Muscle of leg (tissue), 11 donors: ENCODE measurements around the gene BCAS3. TPM values are rescaled to one million over a fixed set of nuclear protein-coding genes. Genes with fewer than 3 reads are reported as not detected.

Experiments used
- DNase-seq: peaks from one replicate; pipeline ENCODE4 v3.0.0; 2013
- H3K27ac ChIP-seq: one replicate; pipeline ENCODE4 v1.5.1; 2013; ENCODE audit warnings: mild to moderate bottlenecking, low read length, control low read depth
- H3K27me3 ChIP-seq: one replicate; pipeline ENCODE4 v1.6.1; 2013; ENCODE audit warnings: low read length; ENCODE audit not compliant: control insufficient read depth, insufficient read depth
- H3K36me3 ChIP-seq: one replicate; pipeline ENCODE4 v1.6.1; 2013; ENCODE audit warnings: low read length; ENCODE audit not compliant: control insufficient read depth, insufficient read depth
- H3K4me1 ChIP-seq: one replicate; pipeline ENCODE4 v1.6.1; 2013; ENCODE audit warnings: low read length; ENCODE audit not compliant: control insufficient read depth, insufficient read depth
- H3K4me3 ChIP-seq: one replicate; pipeline ENCODE4 v1.5.1; 2013; ENCODE audit warnings: low read length, control low read depth
- H3K9me3 ChIP-seq: replicated peaks from 2 replicates; pipeline ENCODE4 v1.6.1; 2013; ENCODE audit warnings: low read depth, low read length; ENCODE audit not compliant: control insufficient read depth
- WGBS: methylation state at CpG from one replicate; pipeline ENCODE4 v1.1.5; 2013; ENCODE audit warnings: missing lambda C conversion rate; ENCODE audit not compliant: insufficient coverage; 5-methylcytosine and 5-hydroxymethylcytosine counted together
- polyA plus RNA-seq, 8 donors: library from polyadenylated mRNA; unstranded; fragments of 120-200 nt; gene quantifications; one replicate each; pipeline versions ENCODE4 v1.2.1 to v1.2.3, GENCODE V29; 2013; ENCODE audit warnings: inconsistent platforms in 1 of 8, low replicate concordance in 1 of 8; ENCODE audit not compliant: insufficient read length in 8 of 8, insufficient read depth in 1 of 8
- total RNA-seq: library from RNA; stranded (reverse); fragments of 120-200 nt; gene quantifications from one replicate; pipeline ENCODE4 v1.2.4, GENCODE V29; 2013

BCAS3 gene
- total and polyA plus RNA-seq, 9 donors, result 7.6 to 15.8 (median 9.5) TPM

DNA sequence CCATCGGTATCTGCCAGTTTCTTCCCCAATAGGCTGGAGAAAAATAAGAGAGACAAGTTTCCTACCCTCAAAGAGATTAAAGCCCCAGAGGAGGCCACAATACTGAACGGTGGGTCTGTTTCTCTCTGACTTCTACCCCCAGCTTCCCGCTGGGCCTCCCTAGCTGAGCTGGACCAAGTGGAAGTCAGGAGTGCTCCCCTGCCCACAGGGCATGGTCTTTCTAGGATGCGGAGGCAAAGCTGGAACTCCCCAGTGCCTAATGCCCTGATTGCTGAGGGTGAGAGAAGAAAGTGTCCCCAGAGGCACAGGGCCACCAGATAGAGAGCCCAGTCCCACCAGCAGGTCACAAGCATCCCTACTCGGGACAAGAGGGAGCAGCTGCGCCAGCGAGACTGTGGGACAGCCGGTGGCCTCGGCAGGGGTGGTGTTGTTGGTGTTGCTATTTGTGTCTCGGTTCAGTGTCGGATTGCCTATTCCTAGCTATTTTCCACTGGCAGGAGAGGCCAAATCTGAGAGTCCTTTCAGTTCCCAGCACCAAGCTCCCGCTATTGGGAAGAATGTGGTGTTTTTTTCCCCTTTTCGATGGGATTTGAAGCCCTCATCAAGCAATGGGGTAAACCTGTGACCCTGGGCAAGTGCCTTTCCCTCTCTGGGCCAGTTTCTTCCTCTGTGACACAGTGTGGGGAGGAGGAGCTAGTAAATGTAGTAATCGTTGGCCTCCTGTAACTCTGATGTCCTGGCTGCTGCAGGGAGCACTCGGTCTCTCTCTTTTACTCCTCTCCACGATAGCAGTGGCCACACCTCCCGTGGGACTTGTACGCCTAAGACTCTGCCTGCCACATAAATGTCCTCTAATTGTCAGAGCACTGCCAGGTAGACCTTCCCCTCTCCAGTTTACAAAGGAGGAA lies 699.5 kb downstream of the BCAS3 start:
- WGBS, result 92% methylated on average over 4 of the region's 18 CpGs
- DNase-seq, result peak; percentile 53

DNA sequence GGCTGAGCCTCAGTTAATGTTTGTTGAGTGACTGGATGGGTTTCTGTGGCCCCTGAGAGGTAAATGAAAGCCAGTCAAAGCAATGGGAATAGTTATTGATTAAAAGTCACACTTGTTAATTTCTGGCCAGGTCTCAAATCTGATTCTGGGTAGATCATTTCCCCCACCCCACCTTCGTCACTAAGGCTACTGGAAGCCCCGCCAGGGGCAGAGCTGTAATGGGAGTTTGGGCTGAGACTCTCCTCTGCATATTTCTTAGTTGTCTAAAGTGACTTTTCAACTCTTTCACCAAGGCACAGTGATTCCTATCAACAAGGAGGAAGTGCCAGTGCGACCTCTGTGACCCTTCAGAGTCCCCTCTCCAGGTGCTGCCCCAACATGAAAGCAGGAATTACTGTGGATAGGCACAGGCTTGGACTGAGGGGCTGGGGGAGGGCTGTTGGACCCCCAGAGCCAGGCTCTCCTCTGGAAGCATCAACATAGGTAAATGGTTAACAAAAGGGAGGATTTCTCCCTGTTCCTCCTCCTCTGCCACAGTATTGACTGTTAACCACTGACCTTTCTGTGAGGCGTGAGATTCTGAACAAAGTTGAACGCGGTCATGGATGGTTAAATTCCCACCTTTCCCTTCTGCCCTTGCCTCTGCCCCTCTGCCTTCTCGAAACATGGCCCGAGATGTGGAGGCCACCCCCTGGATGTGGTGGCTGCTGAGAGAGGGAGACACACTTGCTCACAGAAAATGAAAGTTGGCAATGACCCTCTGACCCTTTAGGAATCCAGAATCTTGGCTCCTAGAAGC lies 701.2 kb downstream of the BCAS3 start:
- peaks cover 69% of the 10 kb centered on the region for H3K4me1 ChIP-seq
- no peaks in the 10 kb centered on the region for H3K27me3 ChIP-seq
- H3K36me3 ChIP-seq, result no peaks in the 10 kb centered on the region
- DNase-seq, result no peak
- peak overlapping the region; percentile 13 for H3K27ac ChIP-seq
- 100% methylated on average over 1 of the region's 8 CpGs for WGBS
- H3K9me3 ChIP-seq, result no peaks in the 10 kb centered on the region
- H3K4me3 ChIP-seq, result no peak overlapping the region

More for the DNA sequence above, 699.5 kb downstream of the BCAS3 start:
- no peaks in the 10 kb centered on the region for H3K27me3 ChIP-seq
- H3K4me1 ChIP-seq, result peaks cover 57% of the 10 kb centered on the region
- peak overlapping the region; percentile 91 for H3K27ac ChIP-seq
- H3K4me3 ChIP-seq, result no peak overlapping the region
- H3K36me3 ChIP-seq, result no peaks in the 10 kb centered on the region
- H3K9me3 ChIP-seq, result no peaks in the 10 kb centered on the region

DNA sequence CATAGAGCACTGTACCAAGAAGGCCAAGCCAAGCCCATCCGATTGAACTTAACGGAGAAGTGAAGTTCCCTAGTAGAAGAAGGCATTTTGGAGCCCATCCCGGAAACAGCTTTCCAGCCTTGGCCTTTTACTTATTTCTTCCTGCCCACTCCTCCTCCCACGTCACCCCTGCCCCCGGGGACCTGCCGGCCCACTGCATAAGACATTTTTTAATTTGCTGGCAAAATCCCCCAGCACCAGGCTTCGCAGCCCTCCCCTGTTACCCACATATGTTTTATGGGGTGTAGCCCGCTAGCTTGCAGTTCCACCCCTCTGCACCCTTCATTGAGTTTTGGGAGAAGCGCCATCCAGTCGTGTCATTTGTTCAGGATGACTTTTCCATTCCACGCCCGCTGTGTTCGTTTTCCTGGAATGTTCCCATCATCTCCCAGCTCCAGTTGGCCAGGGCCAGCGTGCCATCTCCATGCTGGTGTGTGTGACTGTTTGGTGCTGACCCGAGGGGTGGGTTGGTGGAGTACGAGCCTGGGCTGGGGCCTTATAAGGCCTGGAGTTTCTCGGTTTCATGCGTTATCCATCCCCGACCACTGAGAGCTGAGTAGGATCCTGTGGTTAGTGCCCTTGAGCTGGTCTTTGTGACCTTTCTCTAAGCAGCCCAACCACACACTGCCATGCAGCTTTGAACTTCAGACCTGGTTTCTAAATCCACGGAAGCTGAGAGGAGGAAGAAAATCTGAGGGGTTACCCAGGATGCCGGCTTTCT lies 702.0 kb downstream of the BCAS3 start:
- H3K4me3 ChIP-seq, result no peak overlapping the region
- 78% methylated on average over 11 of the region's 21 CpGs for WGBS
- H3K4me1 ChIP-seq, result peaks cover 77% of the 10 kb centered on the region
- H3K36me3 ChIP-seq, result no peaks in the 10 kb centered on the region
- H3K27me3 ChIP-seq, result no peaks in the 10 kb centered on the region
- H3K9me3 ChIP-seq, result no peaks in the 10 kb centered on the region
- no peak overlapping the region for H3K27ac ChIP-seq
- no peak for DNase-seq

DNA sequence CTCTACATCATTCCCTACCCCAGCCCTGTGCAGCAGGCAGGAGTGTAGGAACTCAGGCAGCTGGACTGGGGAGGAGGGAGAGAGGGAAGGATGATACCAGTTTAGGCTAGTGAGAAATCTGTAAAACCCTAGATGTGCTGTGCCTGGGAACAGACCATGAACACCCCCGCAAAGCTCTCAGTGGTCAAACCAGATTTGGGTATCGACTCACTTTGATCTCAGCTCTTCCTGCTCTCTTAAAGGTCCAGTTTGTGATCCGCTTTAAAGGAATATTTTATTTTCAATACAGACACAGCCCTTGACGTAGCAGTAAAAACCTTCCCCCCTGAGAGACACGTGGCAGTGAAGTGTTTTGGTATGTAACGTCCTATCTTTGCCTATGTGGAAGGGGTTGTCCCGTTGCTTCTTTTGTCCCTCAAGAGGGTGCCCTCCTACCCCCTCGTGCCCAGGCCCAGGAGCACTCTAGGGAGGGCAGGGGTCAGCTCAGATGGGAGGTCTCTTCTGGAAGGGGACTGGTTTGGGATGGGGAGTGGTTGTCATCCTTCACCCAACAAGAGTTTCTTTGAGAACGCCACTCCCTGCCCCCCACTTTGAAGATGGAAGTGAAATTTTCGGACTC lies 702.7 kb downstream of the BCAS3 start:
- no peaks in the 10 kb centered on the region for H3K27me3 ChIP-seq
- no peak for DNase-seq
- no peak overlapping the region for H3K4me3 ChIP-seq
- 50% methylated on average over 2 of the region's 10 CpGs for WGBS
- H3K4me1 ChIP-seq, result peaks cover 84% of the 10 kb centered on the region
- no peaks in the 10 kb centered on the region for H3K9me3 ChIP-seq
- H3K27ac ChIP-seq, result no peak overlapping the region
- H3K36me3 ChIP-seq, result no peaks in the 10 kb centered on the region

DNA sequence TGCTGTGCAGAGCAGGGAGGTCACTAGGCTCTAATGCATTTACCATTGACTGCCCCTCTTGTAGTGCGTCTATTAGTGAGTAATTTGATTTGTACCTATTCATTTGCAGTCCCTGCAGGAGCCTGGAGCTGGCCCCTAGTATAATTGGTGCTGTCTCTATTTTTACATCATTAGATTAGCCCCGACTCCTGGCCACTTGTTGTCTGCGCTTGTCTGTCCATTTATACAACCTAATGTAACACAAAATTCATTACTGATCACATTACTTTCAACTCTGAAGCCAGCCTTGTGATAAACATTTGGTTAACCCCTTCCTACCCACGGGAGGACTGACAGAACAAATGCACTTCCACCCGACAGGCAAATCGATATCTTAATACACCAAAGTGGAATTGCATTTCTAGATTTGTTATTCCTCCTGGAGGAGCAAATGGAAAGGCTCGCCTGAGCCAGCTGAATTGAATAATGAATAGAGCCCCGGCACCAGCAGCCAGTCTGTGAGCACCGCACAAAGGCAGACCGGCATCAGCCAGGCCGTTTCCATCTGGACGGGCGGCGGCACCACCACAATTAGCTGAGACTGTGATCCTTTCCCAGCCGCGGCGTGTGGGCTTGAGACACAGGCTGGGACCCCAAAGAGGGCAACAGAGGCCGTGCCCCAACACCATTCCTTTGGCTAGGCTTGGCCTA lies 703.3 kb downstream of the BCAS3 start:
- no peak for DNase-seq
- Histone ChIP-seq H3K4me3 (no peak overlapping the region), H3K27ac (peak overlapping the region; percentile 6), H3K4me1 (peaks cover 85% of the 10 kb centered on the region), H3K9me3 (no peaks in the 10 kb centered on the region), H3K36me3 (no peaks in the 10 kb centered on the region), H3K27me3 (no peaks in the 10 kb centered on the region)
- 60% methylated on average over 14 of the region's 18 CpGs for WGBS

DNA sequence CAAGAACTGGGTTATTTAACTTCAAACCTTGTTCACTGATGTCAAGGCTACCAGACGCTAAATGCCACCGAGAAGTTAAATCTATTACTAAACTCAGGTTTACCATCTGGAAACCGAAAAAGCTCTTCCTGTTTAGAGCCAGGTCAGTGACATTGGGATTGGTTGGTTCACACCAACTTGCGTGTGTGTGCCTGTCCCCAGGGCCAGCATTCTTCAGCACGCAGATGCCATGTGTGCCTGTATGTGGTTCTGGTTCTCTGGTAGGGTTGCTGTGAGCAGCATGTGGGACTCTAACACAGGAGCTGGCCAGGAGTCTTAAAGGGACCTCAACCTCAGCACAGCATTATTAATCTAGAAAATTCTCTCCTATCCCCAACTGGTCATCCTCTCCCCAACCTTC lies 703.9 kb downstream of the BCAS3 start:
- no peaks in the 10 kb centered on the region for H3K27me3 ChIP-seq
- no peaks in the 10 kb centered on the region for H3K9me3 ChIP-seq
- no peak for DNase-seq
- H3K36me3 ChIP-seq, result no peaks in the 10 kb centered on the region
- no peak overlapping the region for H3K27ac ChIP-seq
- peaks cover 80% of the 10 kb centered on the region for H3K4me1 ChIP-seq
- H3K4me3 ChIP-seq, result no peak overlapping the region
- 65% methylated on average over 2 of the region's 5 CpGs for WGBS

DNA sequence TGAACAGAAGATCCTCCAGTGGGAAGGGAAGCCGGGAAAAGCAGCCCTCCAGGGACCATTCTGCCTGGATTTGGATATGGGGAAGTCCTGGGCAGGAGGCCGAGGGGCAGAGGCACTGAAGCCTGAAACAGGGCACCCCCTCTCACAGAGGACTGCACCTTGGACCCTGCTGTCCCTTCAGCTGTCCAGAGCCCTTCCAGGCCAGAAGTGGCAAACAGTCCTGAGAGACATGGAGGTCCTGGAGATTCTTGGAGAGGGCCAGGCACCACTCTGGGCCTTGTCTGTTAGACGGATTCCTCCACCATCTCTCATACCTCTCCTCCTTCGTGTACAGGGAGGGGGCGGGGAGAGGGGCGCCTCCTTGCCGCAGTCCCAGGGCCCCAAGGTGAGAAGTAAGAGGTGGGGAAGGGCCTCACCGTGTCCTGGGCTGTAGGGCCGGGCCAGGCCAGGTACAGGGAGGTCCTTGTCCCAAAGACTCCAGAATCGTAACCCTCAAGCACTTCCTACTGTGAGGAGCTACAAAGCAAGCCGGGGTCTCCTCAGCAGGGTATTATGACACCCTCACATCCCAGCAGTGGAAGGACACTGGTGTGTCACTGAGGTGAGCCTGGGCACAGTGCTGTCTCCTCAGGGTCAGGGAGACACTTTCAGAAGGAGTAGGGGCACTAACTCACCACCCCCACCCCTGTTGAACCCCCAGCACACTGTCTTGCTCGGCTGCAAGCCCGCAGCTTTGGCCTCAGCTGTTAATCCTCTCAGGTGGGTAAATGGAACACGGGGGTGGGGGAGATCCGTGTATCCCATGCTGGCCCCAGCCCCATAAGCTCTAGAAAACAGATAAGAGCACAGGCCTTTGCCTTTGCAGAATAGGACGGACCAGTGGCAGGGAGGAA lies 705.4 kb downstream of the BCAS3 start:
- Histone ChIP-seq H3K9me3 (no peaks in the 10 kb centered on the region), H3K27ac (no peak overlapping the region), H3K4me3 (no peak overlapping the region), H3K36me3 (no peaks in the 10 kb centered on the region), H3K27me3 (no peaks in the 10 kb centered on the region), H3K4me1 (peaks cover 65% of the 10 kb centered on the region)
- WGBS, result 49% methylated on average over 4 of the region's 16 CpGs
- no peak for DNase-seq

DNA sequence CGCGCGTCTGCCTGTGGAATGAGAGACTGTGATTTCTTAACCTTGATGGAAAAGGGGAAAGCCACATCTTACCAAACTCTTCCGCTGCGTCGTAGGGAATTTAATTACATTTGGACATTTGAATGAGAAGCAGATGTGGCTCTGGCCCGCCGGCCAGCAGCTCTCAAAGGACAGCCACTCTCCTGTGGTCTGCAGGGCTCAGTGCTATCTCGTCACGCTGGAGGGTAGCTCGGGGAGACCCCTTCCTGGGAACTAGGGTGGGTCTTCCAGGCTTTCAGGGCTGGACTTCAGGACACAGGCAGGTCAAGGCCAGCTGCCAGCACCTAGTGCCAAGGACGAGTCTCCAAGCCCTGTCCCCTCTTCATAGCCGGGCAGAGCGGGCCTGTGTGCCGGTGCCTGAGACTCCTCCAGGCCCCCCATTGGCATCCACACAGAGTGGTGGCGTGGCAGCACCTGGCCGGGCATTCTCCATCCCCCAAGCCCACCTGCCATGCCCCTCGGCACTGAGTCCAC lies 706.1 kb downstream of the BCAS3 start:
- Histone ChIP-seq H3K4me1 (peaks cover 59% of the 10 kb centered on the region), H3K27ac (peak overlapping the region; percentile 25), H3K9me3 (no peaks in the 10 kb centered on the region), H3K27me3 (no peaks in the 10 kb centered on the region), H3K4me3 (no peak overlapping the region), H3K36me3 (no peaks in the 10 kb centered on the region)
- WGBS, result 35% methylated on average over 7 of the region's 18 CpGs
- peak; percentile 77 for DNase-seq
